ENCODE measurements around the gene IL1R1.

Gene IL1R1

DNA sequence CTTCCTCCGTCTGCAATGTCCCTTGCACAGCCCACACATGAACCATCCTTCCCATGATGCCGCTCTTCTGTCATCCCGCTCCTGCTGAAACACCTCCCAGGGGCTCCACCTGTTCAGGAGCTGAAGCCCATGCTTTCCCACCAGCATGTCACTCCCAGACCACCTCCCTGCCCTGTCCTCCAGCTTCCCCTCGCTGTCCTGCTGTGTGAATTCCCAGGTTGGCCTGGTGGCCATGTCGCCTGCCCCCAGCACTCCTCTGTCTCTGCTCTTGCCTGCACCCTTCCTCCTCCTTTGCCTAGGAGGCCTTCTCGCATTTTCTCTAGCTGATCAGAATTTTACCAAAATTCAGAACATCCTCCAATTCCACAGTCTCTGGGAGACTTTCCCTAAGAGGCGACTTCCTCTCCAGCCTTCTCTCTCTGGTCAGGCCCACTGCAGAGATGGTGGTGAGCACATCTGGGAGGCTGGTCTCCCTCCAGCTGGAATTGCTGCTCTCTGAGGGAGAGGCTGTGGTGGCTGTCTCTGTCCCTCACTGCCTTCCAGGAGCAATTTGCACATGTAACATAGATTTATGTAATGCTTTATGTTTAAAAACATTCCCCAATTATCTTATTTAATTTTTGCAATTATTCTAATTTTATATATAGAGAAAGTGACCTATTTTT is 35.4 kb downstream of the IL1R1 start:
- DNase-seq = no peak

DNA sequence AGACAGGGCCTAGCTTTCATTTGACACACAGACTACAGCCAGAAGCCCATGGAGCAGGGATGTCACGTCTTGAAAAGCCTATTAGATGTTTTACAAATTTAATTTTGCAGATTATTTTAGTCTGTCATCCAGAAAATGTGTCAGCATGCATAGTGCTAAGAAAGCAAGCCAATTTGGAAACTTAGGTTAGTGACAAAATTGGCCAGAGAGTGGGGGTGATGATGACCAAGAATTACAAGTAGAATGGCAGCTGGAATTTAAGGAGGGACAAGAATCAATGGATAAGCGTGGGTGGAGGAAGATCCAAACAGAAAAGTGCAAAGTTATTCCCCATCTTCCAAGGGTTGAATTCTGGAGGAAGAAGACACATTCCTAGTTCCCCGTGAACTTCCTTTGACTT is 36.5 kb downstream of the IL1R1 start:
- DNase-seq = no peak

DNA sequence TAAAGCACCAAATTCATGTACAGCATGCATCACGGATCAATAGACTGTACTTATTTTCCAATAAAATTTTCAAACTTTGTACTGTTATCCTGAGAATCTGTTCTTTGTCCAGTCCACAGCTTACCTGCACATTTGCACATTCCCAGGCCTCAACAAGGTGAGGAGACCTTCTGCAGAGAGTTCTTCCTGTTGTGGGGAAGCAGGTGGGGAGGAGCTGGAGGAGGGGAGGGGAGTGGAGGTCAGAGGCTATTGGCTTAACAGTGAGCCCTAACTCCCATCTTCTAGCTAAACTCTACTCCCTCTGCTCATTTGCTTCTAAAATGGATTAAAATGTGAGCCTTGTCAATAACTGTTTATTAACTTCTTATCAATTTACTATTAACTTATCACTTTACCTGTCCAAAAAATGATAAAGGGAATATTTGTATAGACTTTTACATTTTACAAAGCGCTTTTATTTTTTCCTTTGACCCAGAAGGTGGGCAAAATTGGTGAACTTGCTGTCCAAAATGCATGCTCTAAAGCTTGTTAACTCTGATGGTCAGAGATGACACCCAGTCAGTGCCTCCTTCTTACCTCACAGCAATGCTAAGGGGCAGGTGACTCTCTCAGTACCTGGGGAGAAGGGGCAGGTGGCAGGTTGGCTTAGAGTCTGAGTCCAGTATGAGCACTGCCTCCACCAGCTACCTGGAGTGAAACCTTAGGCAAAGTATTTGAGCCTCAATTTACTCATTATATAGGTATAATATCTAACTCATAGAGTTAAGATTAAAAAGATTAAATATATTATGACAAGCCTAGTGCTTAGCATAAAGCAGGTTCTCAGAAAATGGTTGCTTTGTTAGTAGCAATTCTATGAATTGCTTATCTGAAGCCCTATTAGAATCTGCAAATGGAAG is 37.5 kb downstream of the IL1R1 start:
- no peak for DNase-seq

DNA sequence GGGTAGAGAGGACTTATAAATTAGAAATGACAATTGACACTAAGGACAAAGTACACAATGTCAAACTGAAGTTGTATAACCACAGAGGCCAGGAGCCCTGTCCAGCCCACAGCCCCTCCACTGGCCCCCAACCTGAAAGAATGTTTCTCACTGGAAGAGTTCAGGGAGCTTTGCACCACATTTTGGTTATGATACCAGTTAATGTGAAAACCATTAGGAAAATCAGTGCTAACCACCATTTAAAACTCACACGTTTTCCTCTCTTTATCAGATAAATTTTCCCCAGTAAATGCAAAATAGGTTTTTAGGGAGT is 38.1 kb downstream of the IL1R1 start:
- DNase-seq = no peak

DNA sequence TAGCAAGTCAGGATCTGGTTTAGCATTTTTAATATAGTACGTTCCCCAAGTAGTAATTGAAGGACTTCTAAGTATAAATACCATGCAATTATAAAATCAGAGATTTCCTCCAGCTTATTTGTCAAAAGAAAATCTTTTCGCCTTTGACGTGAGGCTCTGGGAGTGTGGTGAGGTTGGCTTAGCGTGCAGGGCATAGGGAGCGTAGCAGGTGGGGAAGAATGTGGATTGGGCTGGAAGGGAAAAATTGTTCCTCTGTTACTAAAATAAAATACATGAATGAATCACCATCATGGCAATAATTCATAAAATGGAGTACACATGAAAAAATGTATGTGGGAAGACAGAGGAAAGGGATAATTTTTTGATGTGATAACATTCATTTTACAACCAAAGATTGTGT is 38.8 kb downstream of the IL1R1 start:
- no peak for DNase-seq

DNA sequence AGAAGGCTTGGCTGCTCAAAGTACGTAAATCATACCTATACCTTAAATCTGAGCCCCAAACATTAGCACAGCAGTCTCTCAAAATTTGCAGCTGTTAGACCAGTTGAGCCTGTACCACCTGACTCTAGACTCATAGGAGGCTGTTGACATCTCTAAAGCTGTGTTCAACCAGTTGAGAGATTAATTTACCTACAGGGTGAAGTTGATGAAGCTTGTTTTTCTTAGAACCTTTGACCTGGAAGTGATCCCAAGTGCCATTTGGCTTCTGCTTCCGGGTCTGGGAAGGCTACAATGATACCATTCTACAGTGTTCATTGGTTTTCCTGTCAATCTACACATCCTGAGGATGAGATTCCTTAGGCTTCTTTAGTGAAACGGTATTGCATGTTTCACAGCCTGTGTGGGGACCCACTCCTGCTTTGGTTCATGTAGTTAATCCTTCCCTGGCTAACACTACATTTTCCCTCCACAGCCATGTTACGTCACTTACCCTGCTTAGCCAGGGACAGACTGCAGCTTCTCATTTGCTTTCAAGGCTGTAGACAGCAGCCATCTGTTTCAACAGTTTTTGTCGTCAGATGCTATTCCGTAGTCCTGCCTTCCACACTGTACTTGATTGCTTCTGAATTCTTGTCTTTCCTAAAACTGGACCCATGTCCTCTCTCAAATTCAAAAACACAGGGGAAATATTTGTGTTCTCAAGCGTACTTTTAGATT is 39.5 kb downstream of the IL1R1 start:
- DNase-seq = no peak

DNA sequence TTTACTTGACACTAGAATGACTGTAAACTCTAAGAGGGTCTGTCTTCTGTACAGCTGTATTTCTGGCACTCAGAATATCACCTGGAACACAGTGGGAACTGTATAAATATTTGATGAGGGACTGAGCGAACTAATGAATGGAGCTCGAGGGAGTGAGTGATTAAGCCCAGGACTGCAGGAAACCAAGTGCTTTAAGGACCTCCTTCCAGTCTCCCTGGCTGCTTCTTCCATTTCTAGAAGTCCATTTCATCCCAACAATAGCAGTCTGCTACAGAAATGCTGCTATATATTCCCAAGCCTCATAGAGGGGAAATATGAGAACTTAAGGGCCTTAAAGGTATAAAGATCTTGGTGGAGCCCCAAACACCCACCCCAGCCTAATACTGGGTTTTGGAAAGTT is 41.5 kb downstream of the IL1R1 start:
- DNase-seq = no peak

DNA sequence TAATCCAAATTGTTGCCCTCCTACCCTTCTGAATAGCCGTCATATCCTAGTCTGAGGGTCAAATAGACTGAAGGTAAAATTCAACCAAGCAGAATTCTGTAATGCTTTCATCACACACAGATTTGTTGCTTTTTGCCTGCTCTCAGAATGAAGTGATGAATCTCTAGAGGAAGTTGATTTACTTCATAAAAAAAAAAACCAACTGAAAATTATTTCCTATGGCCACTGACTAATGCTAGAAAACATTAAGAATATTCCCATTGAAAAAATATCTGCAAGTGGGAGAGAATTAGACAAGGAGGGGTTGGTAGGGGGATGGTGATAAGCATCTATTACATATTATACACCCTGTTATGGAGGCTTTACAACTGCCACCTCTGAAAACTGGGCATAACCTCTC is 42.0 kb downstream of the IL1R1 start:
- no peak for DNase-seq

DNA sequence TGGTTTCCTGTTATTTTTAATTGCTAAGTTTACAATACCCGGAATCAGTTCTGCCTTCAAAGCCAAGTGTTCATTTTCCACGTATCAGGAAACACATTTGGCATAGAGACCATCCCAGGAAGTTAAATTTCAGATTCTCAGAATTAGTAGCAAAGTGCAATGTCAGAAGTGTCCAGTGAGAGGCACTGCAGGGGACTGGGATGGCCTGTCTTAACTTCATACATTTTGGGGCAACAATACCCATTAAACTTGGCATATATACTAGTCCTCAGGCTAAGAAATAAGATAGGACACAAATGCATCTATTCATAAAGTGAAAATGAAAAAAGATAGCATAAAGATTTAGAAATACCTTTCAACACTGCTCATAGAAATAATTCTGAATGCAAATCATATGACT is 42.8 kb downstream of the IL1R1 start:
- no peak for DNase-seq

DNA sequence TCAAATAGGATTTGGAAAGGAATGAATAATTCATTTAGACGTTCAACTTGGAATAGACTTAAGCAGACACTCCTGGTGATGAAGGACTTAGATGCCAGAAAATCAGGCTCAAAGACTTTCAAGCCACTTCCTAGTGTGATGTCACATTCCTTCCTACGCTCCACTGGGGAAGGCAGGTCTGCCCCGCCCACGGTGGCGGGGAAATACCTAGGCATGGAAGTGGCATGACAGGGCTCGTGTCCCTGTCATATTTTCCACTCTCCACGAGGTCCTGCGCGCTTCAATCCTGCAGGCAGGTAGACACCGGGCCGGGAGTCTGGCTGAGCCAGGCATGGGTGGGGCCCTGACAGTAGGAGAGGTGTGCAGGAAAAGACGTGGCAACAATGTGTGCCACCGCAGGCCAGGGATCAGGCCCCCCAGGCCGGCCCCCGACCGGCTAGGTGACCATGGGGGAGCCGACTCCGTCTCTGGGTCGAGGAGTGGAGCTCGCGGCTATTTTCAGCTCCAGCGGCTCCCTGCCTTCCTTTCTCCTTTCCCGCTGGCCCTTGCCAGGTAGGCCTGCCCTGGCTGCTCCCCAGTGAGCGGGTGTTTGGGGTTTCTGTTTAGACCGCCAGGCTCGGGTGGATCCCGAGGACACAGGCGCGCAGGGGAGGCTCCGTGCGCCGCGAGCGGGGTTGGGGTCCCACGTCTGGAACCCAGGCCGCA is 44.4 kb downstream of the IL1R1 start, which contains the start of gene IL1RL2:
Gene IL1RL2 (plus strand): TSS at position 233 of the 705 bp plus-strand sequence. CDS start 845 bp downstream, outside the sequence.
- no peak for DNase-seq

DNA sequence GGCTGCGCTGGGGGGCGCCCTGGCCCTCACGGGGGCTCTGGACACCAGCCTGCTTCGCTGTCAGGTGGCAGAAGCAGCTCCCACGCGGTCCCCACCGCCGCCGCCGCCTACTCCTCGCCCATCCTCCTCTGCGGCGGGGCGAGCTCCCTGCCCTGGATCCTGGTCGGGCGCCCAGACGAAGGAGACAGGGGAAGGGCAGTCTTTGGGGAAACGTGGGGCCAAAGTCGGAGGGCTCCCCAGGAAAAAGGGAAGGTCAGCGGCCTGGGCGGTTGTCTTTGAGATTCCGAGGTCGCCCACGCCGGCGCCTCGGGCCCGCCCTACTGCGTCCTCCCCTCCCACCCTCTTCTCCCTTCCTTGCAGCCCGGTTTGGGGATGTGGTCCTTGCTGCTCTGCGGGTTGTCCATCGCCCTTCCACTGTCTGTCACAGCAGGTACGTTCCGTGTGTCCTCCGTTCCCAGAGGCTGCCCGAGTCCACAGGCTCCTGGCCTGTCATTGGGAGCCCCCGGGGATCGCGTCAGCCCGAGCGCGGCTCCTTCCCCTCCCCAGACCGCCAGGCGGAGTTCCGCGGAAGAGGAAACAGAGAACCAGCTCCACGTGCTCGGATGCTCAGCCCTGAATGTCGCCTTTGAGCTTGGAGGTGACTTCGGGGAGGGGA is 45.1 kb downstream of the IL1R1 start:
- no peak for DNase-seq

DNA sequence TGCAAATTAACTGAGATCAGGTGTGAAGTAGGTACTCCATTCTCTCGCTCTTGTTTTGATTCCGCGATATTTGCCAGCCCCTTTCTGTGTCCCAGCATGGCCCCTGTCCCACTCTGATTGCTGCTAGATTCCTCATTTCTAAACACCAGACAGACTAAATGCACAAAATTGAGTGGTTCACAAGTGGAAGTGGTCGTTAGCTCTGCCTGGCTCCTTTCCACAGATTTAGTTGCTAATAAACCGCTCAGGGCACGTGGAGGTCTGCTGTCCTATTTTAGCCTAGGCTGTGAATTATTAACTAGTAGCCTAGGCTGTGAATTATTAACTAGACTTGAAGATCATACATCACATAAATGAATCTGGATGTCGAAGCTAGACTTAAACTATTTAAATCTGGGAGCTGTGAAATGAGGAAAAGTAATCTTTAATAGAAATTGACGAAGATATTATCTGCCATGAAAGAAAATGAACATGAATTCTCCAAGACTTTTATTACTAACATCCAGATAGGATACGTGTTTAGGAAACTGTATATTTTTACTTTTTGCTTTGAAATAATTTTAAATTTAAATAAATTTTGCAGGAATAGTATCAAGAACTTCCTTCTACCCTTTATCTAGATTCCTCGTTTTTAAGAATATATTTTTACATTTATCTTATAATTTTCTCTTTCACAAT is 48.0 kb downstream of the IL1R1 start:
- no peak for DNase-seq

DNA sequence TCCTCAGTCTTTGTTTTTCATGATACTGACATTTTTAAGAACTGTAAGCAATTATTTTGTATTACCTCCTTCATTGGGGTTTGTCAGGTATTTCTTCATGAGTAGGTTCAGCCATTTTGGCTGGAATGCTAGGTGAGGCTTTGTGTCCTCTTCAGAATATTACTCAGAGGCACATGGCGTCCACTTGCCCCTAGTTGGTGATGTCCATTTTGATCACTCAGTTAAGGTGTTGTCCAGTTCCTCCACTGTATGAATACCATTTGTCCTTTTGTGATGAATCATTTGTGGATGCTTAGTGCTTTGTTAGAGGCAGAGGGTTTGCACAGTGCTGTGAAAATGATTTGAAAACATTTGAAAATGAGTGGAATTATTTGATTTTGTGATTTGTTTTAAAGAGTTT is 49.0 kb downstream of the IL1R1 start:
- DNase-seq = no peak

DNA sequence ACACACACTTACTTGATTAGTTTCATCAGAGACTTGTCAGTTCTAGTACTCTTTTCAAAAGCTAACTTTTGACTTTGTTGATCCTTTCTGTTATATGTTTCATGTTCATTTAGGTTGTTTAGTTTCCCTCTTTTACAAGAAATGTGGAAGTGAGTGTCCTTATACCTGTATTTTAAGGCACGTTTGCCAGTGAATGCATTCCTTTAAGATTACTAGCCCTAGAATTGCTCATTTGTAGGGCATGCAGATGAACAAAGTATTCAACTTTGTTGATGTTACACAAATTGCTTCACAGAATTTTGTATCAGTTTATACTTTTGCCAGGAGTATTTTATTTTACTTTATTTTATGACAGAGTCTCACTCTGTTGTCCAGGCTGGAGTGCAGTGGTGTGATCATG is 50.5 kb downstream of the IL1R1 start:
- DNase-seq = no peak

DNA sequence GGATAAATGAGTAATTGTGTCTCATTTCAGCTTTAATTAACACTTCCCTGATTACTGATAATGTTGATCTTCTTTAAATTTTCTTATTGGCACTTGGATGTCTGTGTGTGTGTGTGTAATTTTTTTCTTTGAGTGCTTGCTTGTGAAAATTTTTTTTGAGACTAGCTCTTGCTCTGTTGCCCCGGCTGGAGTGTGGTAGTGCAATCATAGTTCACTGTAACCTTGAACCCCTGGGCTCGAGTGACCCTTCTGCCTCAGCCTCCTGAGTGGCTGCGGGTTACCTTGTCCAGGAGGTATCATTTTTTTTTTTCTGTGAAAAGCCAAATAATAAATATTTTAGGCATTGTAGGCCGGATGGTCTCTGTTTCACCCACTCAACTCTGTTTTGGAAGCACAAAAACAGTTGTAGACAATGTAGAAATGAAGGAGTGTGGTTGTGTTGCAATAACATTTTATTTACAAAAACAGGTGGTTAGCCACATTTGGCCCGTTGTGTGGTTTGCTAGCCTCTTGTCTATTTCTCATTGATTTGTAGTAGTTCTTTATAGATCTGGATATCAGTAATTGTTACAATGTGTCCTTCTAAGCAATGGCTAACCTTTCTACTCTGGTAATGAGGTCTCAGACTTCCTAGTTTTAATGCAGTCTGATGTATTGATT is 52.2 kb downstream of the IL1R1 start:
- no peak for DNase-seq

DNA sequence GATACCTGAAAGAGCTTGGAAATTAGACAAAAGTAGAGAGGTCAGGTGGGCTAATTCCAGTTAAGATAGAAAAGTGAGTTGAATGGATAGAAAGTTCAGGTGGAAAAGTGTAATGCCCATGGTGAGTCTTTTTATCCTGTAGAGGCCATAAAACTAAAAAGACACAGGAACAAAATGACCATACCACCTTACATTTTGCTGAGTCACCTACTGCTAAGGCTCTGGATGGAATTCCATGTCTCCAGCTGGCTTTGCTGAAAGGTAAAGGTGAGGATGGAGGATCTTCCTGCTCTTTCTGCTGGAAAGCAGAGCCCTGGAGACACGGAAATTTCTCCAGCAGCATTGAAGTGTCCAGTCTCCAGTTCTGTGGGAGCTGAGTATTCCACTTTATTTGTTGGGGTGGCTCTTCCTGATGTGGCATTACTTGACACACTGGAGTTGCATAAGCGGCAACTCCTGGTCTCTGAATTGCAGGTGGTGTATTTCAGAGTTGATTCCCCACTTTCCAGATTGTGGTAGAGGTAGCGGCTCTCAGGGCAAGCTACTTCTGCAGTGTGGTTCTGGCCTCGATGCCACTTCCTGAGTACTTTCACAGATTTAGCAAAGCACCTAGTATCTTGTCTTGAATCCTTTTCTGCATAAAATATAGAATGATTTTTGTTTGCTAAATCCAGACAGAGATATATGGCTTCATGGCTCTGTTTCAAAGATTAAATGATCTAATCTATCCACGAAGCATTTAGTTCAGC is 55.0 kb downstream of the IL1R1 start:
- DNase-seq = no peak

DNA sequence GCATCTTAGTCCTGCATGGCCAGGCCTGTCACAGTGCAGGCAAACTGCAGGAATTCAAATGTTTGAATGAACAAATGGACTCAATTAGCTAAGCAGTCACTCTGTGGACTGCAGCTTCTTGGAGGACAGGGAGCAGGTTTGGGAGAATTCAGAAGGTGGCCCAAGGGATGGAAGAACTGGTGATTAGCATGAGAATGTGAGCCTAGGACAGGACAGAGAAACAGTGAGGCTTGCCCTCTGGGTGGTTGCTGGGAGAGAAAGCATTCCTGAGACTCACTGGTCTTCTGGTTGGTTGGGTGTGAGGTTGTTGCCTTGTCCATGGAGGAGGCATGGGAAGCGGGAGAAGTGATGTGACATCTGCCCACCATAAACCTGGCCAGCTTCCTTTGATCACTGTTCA is 58.0 kb downstream of the IL1R1 start:
- no peak for DNase-seq

DNA sequence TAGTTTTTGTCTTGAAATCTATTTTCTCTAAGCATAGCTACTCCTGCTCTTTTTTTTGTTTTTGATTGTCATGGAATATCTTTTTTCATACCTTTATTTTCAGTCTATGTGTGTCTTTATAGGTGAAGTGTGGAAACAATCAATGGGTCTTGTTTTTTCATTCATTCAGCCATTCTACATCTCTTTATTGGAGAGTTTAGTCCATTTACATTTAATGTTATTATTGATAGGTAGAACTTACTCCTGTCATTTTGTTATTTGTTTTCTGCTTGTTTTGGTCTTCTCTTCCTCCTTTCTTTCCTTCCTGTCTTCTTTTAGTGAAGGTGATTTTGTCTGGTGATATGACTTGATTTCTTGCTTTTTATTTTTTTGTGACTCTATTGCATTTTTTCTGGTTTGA is 62.1 kb downstream of the IL1R1 start:
- no peak for DNase-seq

DNA sequence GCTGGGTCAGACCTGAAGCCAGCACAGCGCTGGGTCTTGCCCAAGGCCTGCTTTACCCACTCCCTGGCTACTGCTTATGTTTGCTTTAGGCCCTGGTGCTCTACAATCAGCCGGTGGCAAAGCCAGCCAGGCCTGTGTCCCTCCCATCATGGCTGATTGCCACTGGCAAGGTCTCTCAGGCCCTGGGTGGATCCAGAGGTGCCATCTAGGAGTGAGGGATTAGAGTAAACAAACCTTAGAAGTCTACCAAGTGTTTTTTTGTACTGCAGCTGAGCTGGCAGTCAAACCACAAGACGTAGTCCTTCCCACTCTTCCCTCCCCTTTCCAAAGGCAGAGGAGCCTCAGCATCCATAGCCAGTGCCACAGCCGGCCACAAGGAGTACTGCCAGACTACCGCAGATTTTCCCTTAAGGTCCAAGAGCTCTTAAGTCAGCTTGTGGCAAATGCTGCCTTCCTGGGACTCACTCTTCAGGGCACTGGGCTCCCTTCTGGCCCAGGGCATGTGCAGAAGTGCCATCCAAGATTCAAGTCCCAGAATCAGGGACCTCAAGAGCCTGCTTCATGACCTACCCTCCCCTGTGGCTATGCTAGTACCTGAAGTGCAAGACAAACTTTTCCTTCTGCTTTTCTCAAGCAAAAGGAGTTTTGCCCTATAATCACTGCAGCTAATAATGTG is 64.3 kb downstream of the IL1R1 start:
- no peak for DNase-seq

DNA sequence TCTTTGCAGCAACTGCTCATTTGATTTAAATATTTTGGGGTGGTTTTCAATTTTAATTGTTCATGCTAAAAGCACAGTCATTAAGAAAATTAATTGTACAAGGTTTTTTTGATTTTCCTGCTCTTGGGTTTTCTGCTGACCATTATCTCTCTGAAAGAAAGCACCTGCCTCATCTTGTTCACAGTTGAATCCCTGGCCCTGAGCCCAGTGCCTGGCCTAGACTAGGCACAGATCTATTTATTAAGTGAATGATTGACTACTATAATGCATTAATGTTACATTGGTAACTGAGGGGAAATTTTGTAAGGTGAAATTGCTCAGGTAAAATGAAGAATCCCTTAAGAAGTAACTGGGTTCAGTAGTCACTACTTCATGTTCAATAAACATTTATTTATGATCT is 66.2 kb downstream of the IL1R1 start:
- DNase-seq = no peak

All from NCI-H1694 treated with DMSO at 0.1 percent for 48 hours (cell line).